DOHH2 (cell line): Measurements from ENCODE around the gene TLCD1.

ENCODE experiments used
- CTCF ChIP-seq: fragments of 200-600 bp; sonication (generic); IDR thresholded peaks from one replicate; pipeline ENCODE4 v1.5.1; 2014; ENCODE audit warnings: antibody characterized with exemption, mild to moderate bottlenecking, low read depth, low read length; ENCODE audit not compliant: poor library complexity, severe bottlenecking
- EZH2phosphoT487 ChIP-seq: fragments of 200-600 bp; sonication (generic); IDR thresholded peaks from 2 replicates; pipeline ENCODE4 v1.6.1; 2017; ENCODE audit warnings: borderline replicate concordance, mild to moderate bottlenecking, antibody characterized with exemption, low read length, moderate library complexity, mixed read lengths

- TF ChIP-seq CTCF (no peak), EZH2phosphoT487 (no peak)
These were observed 14.6 kb upstream of the TLCD1 start for GRCh38 chr17:28740406-28741357.
